ENCODE measurements around the gene GRIA3.

GRCh38 chrX:123499787-123500186, 315.7 kb downstream of the GRIA3 start:
- TF ChIP-seq CTCF (IDR thresholded peaks at IDR 0.05 in 8 of 11, conservative IDR thresholded peaks at IDR 0.05 in 3 of 11): no peak
- no peak for TF ChIP-seq POLR2AphosphoS5 (IDR thresholded peaks at IDR 0.05)
- no peak for TF ChIP-seq POLR2A (IDR thresholded peaks at IDR 0.05)
